Measurements from ENCODE around the gene PDE6G. TPM values are rescaled to one million over a fixed set of nuclear protein-coding genes. Genes with fewer than 3 reads are reported as not detected.
A peak's percentile ranks its signal among the peaks of the same experiment; 100 is the strongest.

The PDE6G gene
- total and polyA plus RNA-seq, 2 of the 13 experiments (the other 11 are each of a cell fraction or from before 2014, with no cell fraction given) = 1.4 to 6.7 TPM

DNA sequence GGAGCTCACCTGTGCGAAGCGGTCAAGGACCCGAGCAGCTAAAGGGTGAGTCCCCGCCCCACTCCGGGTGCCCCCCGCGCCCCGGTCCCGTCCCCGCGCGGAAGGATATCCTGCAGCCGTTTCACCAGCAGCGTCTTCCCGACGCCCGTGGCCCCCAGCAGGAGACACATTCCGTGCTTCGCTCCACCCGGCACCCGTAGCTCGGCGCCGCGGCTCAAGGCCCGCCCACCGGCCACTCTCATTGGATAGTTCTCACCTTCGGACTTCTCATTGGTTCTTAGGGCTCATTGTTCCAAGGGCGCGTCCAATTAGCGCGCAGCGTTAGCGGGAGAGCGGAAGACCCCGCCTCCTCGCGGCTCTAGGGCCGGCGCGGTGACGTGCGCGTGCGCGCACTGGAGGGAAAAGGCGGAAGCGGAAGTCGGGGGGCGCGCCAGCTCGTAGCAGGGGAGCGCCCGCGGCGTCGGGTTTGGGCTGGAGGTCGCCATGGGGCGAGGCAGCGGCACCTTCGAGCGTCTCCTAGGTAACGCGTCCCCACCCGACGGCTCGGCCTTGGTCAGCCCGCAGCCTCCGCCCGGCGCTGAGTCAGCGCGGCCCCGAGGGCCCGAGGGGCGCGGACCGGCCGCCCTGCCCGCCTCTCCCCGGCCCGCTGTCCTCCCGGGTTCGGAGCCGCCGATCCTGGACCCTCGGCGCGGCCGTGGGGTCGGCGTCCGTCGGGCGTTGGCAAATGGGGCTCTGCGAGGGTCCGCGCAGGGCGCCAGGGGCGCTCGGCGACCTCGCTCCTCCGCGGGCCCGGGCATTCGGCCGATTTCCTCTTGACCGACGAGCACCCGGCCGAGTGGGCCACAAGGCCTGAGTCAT is 27.5 kb upstream of the PDE6G start, which contains the start of the genes ARL16 and HGS (continued):
- TF ChIP-seq, protein P1, sequence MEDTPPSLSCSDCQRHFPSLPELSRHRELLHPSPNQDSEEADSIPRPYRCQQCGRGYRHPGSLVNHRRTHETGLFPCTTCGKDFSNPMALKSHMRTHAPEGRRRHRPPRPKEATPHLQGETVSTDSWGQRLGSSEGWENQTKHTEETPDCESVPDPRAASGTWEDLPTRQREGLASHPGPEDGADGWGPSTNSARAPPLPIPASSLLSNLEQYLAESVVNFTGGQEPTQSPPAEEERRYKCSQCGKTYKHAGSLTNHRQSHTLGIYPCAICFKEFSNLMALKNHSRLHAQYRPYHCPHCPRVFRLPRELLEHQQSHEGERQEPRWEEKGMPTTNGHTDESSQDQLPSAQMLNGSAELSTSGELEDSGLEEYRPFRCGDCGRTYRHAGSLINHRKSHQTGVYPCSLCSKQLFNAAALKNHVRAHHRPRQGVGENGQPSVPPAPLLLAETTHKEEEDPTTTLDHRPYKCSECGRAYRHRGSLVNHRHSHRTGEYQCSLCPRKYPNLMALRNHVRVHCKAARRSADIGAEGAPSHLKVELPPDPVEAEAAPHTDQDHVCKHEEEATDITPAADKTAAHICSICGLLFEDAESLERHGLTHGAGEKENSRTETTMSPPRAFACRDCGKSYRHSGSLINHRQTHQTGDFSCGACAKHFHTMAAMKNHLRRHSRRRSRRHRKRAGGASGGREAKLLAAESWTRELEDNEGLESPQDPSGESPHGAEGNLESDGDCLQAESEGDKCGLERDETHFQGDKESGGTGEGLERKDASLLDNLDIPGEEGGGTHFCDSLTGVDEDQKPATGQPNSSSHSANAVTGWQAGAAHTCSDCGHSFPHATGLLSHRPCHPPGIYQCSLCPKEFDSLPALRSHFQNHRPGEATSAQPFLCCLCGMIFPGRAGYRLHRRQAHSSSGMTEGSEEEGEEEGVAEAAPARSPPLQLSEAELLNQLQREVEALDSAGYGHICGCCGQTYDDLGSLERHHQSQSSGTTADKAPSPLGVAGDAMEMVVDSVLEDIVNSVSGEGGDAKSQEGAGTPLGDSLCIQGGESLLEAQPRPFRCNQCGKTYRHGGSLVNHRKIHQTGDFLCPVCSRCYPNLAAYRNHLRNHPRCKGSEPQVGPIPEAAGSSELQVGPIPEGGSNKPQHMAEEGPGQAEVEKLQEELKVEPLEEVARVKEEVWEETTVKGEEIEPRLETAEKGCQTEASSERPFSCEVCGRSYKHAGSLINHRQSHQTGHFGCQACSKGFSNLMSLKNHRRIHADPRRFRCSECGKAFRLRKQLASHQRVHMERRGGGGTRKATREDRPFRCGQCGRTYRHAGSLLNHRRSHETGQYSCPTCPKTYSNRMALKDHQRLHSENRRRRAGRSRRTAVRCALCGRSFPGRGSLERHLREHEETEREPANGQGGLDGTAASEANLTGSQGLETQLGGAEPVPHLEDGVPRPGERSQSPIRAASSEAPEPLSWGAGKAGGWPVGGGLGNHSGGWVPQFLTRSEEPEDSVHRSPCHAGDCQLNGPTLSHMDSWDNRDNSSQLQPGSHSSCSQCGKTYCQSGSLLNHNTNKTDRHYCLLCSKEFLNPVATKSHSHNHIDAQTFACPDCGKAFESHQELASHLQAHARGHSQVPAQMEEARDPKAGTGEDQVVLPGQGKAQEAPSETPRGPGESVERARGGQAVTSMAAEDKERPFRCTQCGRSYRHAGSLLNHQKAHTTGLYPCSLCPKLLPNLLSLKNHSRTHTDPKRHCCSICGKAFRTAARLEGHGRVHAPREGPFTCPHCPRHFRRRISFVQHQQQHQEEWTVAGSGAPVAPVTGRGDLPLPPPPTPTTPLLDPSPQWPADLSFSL (CRISPR knock-in tag; IDR thresholded peaks at IDR 0.05) = no peak
- TF ChIP-seq ZBTB25 (CRISPR knock-in tag; IDR thresholded peaks at IDR 0.05) (peak; percentile 95), POLR2G (IDR thresholded peaks at IDR 0.05; ENCODE audit: low read depth, low read length) (peak; percentile 80), KAT2B (IDR thresholded peaks at IDR 0.05; ENCODE audit: borderline replicate concordance, low read depth, low read length) (no peak), ZBTB21 (CRISPR knock-in tag; IDR thresholded peaks at IDR 0.05) (no peak), GATA4 (IDR thresholded peaks at IDR 0.05; ENCODE audit: borderline replicate concordance, low read depth) (no peak), CEBPG (CRISPR knock-in tag; IDR thresholded peaks at IDR 0.05) (peak; percentile 5; the same call in 1 of the 2 replicates), SP2 (CRISPR knock-in tag; IDR thresholded peaks at IDR 0.05) (peak; percentile 99), ATF7-NPFF (CRISPR knock-in tag; IDR thresholded peaks at IDR 0.05; ENCODE audit: low read depth) (no peak; the same call in 1 of the 2 replicates), PHF20 (CRISPR knock-in tag; IDR thresholded peaks at IDR 0.05) (peak; percentile 94), SMAD9 (CRISPR knock-in tag; IDR thresholded peaks at IDR 0.05) (no peak)
- TF ChIP-seq, protein P2, sequence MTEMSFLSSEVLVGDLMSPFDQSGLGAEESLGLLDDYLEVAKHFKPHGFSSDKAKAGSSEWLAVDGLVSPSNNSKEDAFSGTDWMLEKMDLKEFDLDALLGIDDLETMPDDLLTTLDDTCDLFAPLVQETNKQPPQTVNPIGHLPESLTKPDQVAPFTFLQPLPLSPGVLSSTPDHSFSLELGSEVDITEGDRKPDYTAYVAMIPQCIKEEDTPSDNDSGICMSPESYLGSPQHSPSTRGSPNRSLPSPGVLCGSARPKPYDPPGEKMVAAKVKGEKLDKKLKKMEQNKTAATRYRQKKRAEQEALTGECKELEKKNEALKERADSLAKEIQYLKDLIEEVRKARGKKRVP (CRISPR knock-in tag; IDR thresholded peaks at IDR 0.05) = peak in 1 of 2 experiments; percentile 33; a peak in 1 of 4 replicates
- TF ChIP-seq, protein P3, sequence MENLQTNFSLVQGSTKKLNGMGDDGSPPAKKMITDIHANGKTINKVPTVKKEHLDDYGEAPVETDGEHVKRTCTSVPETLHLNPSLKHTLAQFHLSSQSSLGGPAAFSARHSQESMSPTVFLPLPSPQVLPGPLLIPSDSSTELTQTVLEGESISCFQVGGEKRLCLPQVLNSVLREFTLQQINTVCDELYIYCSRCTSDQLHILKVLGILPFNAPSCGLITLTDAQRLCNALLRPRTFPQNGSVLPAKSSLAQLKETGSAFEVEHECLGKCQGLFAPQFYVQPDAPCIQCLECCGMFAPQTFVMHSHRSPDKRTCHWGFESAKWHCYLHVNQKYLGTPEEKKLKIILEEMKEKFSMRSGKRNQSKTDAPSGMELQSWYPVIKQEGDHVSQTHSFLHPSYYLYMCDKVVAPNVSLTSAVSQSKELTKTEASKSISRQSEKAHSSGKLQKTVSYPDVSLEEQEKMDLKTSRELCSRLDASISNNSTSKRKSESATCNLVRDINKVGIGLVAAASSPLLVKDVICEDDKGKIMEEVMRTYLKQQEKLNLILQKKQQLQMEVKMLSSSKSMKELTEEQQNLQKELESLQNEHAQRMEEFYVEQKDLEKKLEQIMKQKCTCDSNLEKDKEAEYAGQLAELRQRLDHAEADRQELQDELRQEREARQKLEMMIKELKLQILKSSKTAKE (CRISPR knock-in tag; IDR thresholded peaks at IDR 0.05; ENCODE audit: borderline replicate concordance) = peak; percentile 36; the same call in 1 of the 2 replicates
- TF ChIP-seq, protein P4, sequence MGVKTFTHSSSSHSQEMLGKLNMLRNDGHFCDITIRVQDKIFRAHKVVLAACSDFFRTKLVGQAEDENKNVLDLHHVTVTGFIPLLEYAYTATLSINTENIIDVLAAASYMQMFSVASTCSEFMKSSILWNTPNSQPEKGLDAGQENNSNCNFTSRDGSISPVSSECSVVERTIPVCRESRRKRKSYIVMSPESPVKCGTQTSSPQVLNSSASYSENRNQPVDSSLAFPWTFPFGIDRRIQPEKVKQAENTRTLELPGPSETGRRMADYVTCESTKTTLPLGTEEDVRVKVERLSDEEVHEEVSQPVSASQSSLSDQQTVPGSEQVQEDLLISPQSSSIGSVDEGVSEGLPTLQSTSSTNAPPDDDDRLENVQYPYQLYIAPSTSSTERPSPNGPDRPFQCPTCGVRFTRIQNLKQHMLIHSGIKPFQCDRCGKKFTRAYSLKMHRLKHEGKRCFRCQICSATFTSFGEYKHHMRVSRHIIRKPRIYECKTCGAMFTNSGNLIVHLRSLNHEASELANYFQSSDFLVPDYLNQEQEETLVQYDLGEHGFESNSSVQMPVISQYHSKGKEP (CRISPR knock-in tag; IDR thresholded peaks at IDR 0.05) = no peak
